HEK293 (cell line): ENCODE results near the gene L3MBTL1.

Experiments
- CTCF ChIA-PET: fragments of 350-600 bp; formaldehyde crosslinking; extraction: SDS; loops from one replicate; lab custom pipeline; 2021; ENCODE audit warnings: antibody characterized with exemption; lab: Yijun Ruan, JAX
- POLR2A ChIA-PET: fragments of 300-600 bp; formaldehyde crosslinking; extraction: SDS; loops from one replicate; lab custom pipeline; 2020; ENCODE audit warnings: antibody characterized with exemption, inconsistent platforms; lab: Yijun Ruan, JAX
- H3K27ac ChIP-seq: fragments of 200-500 bp; sonication (Bioruptor generic); 2 replicates; pipeline ENCODE4 v1.5.1; 2014; ENCODE audit warnings: low read depth, low read length, control low read depth, inconsistent platforms; ENCODE audit errors: extremely low read depth
- H3K36me3 ChIP-seq, 2 experiments: fragments of 200-500 bp in 1 of 2; sonication (Bioruptor generic) in 1 of 2; 1 replicate in 1 of 2; 2 replicates in 1 of 2; pipeline ENCODE4 v1.5.1; 2014 to 2017; ENCODE audit warnings: inconsistent platforms in 2 of 2, low read length in 2 of 2; ENCODE audit not compliant: control insufficient read depth in 2 of 2, insufficient read depth in 1 of 2
- H3K4me1 ChIP-seq: fragments of 200-500 bp; sonication (Bioruptor generic); 2 replicates; pipeline ENCODE4 v1.5.1; 2014; ENCODE audit warnings: mild to moderate bottlenecking, low read length, inconsistent platforms; ENCODE audit not compliant: control insufficient read depth, insufficient read depth
- H3K4me3 ChIP-seq: 2 replicates; pipeline ENCODE4 v1.5.1; 2011; ENCODE audit warnings: low read depth, mild to moderate bottlenecking, control low read depth, low read length, moderate library complexity
- H3K9me3 ChIP-seq: fragments of 200-500 bp; sonication (Bioruptor generic); 2 replicates; pipeline ENCODE4 v1.5.1; 2014; ENCODE audit warnings: low read depth, low read length, inconsistent platforms; ENCODE audit not compliant: control insufficient read depth, insufficient read depth
- GLIS1 ChIP-seq: fragments of 450-650 bp; formaldehyde crosslinking; IDR thresholded peaks from 2 replicates; pipeline ENCODE4 v1.5.1; 2016; ENCODE audit warnings: missing biosample characterization, missing genetic modification characterization
- OSR2 ChIP-seq: fragments of 450-650 bp; formaldehyde crosslinking; IDR thresholded peaks from 2 replicates; pipeline ENCODE4 v1.5.1; 2016; ENCODE audit warnings: missing biosample characterization, missing genetic modification characterization
- YY2 ChIP-seq: fragments of 450-650 bp; formaldehyde crosslinking; IDR thresholded peaks from 2 replicates; pipeline ENCODE4 v1.5.1; 2016; ENCODE audit warnings: missing biosample characterization, missing genetic modification characterization
- ZBTB11 ChIP-seq: fragments of 450-650 bp; formaldehyde crosslinking; conservative IDR thresholded peaks from 2 replicates; pipeline ENCODE4 v1.5.1; 2016; ENCODE audit warnings: low read depth, missing biosample characterization, missing genetic modification characterization
- ZEB2 ChIP-seq: fragments of 450-650 bp; formaldehyde crosslinking; IDR thresholded peaks from 2 replicates; pipeline ENCODE4 v1.5.1; 2016; ENCODE audit warnings: missing biosample characterization, missing genetic modification characterization
- ZFHX2 ChIP-seq: fragments of 450-650 bp; formaldehyde crosslinking; conservative IDR thresholded peaks from 2 replicates; pipeline ENCODE4 v1.5.1; 2016; ENCODE audit warnings: missing biosample characterization, missing genetic modification characterization
- ZFP69B ChIP-seq: fragments of 450-650 bp; formaldehyde crosslinking; IDR thresholded peaks from 2 replicates; pipeline ENCODE4 v1.5.1; 2016; ENCODE audit warnings: missing biosample characterization, missing genetic modification characterization
- ZNF138 ChIP-seq: fragments of 450-650 bp; formaldehyde crosslinking; IDR thresholded peaks from 2 replicates; pipeline ENCODE4 v1.5.1; 2016; ENCODE audit warnings: missing biosample characterization, missing genetic modification characterization, borderline replicate concordance
- ZNF2 ChIP-seq: fragments of 450-650 bp; formaldehyde crosslinking; IDR thresholded peaks from 2 replicates; pipeline ENCODE4 v1.5.1; 2016; ENCODE audit warnings: missing biosample characterization, missing genetic modification characterization
- ZNF211 ChIP-seq: fragments of 450-650 bp; formaldehyde crosslinking; IDR thresholded peaks from 2 replicates; pipeline ENCODE4 v1.5.1; 2016; ENCODE audit warnings: low read depth, missing biosample characterization, missing genetic modification characterization
- ZNF335 ChIP-seq: fragments of 450-650 bp; formaldehyde crosslinking; conservative IDR thresholded peaks from 2 replicates; pipeline ENCODE4 v1.5.1; 2016; ENCODE audit warnings: missing biosample characterization, missing genetic modification characterization
- ZNF341 ChIP-seq: fragments of 450-650 bp; formaldehyde crosslinking; IDR thresholded peaks from 2 replicates; pipeline ENCODE4; 2016; ENCODE audit warnings: low read depth, missing biosample characterization, missing genetic modification characterization
- ZNF366 ChIP-seq: fragments of 450-650 bp; formaldehyde crosslinking; conservative IDR thresholded peaks from 2 replicates; pipeline ENCODE4 v1.5.1; 2016; ENCODE audit warnings: missing biosample characterization, missing genetic modification characterization
- ZNF398 ChIP-seq: fragments of 450-650 bp; formaldehyde crosslinking; IDR thresholded peaks from 2 replicates; pipeline ENCODE4 v1.5.1; 2017; ENCODE audit warnings: missing biosample characterization, missing genetic modification characterization
- ZNF510 ChIP-seq: fragments of 450-650 bp; formaldehyde crosslinking; IDR thresholded peaks from 2 replicates; pipeline ENCODE4 v1.5.1; 2018; ENCODE audit warnings: mild to moderate bottlenecking, missing genetic modification characterization, missing biosample characterization; ENCODE audit not compliant: insufficient replicate concordance
- ZNF521 ChIP-seq: fragments of 450-650 bp; formaldehyde crosslinking; IDR thresholded peaks from 2 replicates; pipeline ENCODE4 v1.5.1; 2017; ENCODE audit warnings: missing biosample characterization, mild to moderate bottlenecking, missing genetic modification characterization
- ZNF558 ChIP-seq: fragments of 450-650 bp; formaldehyde crosslinking; IDR thresholded peaks from 2 replicates; pipeline ENCODE4 v1.5.1; 2016; ENCODE audit warnings: missing biosample characterization, missing genetic modification characterization
- ZNF585B ChIP-seq: fragments of 450-650 bp; formaldehyde crosslinking; IDR thresholded peaks from 2 replicates; pipeline ENCODE4 v1.5.1; 2016; ENCODE audit warnings: missing biosample characterization, missing genetic modification characterization
- ZNF596 ChIP-seq: fragments of 450-650 bp; IDR thresholded peaks from 2 replicates; pipeline ENCODE4 v1.5.0; 2018; ENCODE audit warnings: missing biosample characterization, mild to moderate bottlenecking, missing genetic modification characterization, moderate library complexity
- ZNF600 ChIP-seq: fragments of 450-650 bp; formaldehyde crosslinking; IDR thresholded peaks from 2 replicates; pipeline ENCODE4 v1.5.1; 2016; ENCODE audit warnings: missing biosample characterization, missing genetic modification characterization
- ZNF621 ChIP-seq: fragments of 450-650 bp; formaldehyde crosslinking; IDR thresholded peaks from 2 replicates; pipeline ENCODE4 v1.5.1; 2017; ENCODE audit warnings: missing biosample characterization, missing genetic modification characterization
- ZNF629 ChIP-seq: fragments of 450-650 bp; formaldehyde crosslinking; IDR thresholded peaks from 2 replicates; pipeline ENCODE4 v1.5.1; 2017; ENCODE audit warnings: missing biosample characterization, missing genetic modification characterization
- ZNF707 ChIP-seq: fragments of 450-650 bp; formaldehyde crosslinking; IDR thresholded peaks from 2 replicates; pipeline ENCODE4 v1.5.1; 2016; ENCODE audit warnings: missing biosample characterization, missing genetic modification characterization
- ZNF768 ChIP-seq: fragments of 450-650 bp; formaldehyde crosslinking; IDR thresholded peaks from 2 replicates; pipeline ENCODE4 v1.5.1; 2018; ENCODE audit warnings: missing biosample characterization, mild to moderate bottlenecking, missing genetic modification characterization
- ZNF792 ChIP-seq: fragments of 450-650 bp; formaldehyde crosslinking; IDR thresholded peaks from 2 replicates; pipeline ENCODE4 v1.5.1; 2016; ENCODE audit warnings: missing biosample characterization, missing genetic modification characterization
- ZSCAN18 ChIP-seq: fragments of 450-650 bp; formaldehyde crosslinking; IDR thresholded peaks from 2 replicates; pipeline ENCODE4 v1.5.1; 2016; ENCODE audit warnings: missing biosample characterization, missing genetic modification characterization
- ZSCAN30 ChIP-seq: fragments of 450-650 bp; IDR thresholded peaks from 2 replicates; pipeline ENCODE4 v1.5.1; 2018; ENCODE audit warnings: missing biosample characterization, mild to moderate bottlenecking, missing genetic modification characterization, moderate library complexity

The L3MBTL1 gene

GRCh38 chr20:43513372-43513930 is 6.0 kb downstream of the L3MBTL1 start:
- CTCF ChIA-PET = interaction anchor here (0.6 to 1.0 kb wide), 3 partner anchors 19 to 956 kb away, joined by 3 to 4 read pairs (median 3); no protein-coding TSS in a partner anchor
- no peak overlapping the region for H3K27ac ChIP-seq

GRCh38 chr20:43513931-43514647 is 6.6 kb downstream of the L3MBTL1 start:
- Histone ChIP-seq H3K9me3 (no peaks in the 10 kb centered on the region), H3K27ac (peak overlapping the region; percentile 60; the same call in 1 of the 2 replicates), H3K36me3 (peaks cover 3 to 25% of the 10 kb centered on the region in 2 experiments; a peak in 2 of 3 replicates), H3K4me1 (peaks cover 6% of the 10 kb centered on the region; the same call in 1 of the 2 replicates), H3K4me3 (peak overlapping the region; percentile 74)
- ChIA-PET CTCF (interaction anchor here (0.6 to 1.8 kb wide), 6 partner anchors 8 to 955 kb away, joined by 3 to 13 read pairs (median 3); no protein-coding TSS in a partner anchor), POLR2A (interaction anchor here (0.8 to 2.5 kb wide), 10 partner anchors 9 to 97 kb away, joined by 3 to 36 read pairs (median 8); partner anchors contain the start of genes IFT52 and SRSF6)
- no peak for TF ChIP-seq ZNF138 (tag by site-specific recombination)
- no peak for TF ChIP-seq ZNF211
- peak; percentile 83 for TF ChIP-seq ZNF335
- 0 out of 2 replicates have a peak, but pooled peaks have one; percentile 25 for TF ChIP-seq ZEB2 (tag by site-specific recombination)
- TF ChIP-seq ZFHX2 (tag by site-specific recombination) = peak; percentile 64
- TF ChIP-seq ZBTB11 = peak; percentile 89
- 0 out of 2 replicates have a peak, but pooled peaks have one; percentile 20 for TF ChIP-seq ZNF2 (tag by site-specific recombination)
- TF ChIP-seq ZNF707 = no peak
- TF ChIP-seq ZSCAN18 = no peak
- TF ChIP-seq ZNF629 (tag by site-specific recombination) = no peak
- TF ChIP-seq YY2 (tag by site-specific recombination) = peak; percentile 60; the same call in 1 of the 2 replicates
- TF ChIP-seq ZNF558 (tag by site-specific recombination) = no peak
- TF ChIP-seq ZNF341 (tag by site-specific recombination) = peak; percentile 72
- no peak for TF ChIP-seq ZFP69B (tag by site-specific recombination)
- TF ChIP-seq ZNF366 (tag by site-specific recombination) = no peak
- TF ChIP-seq GLIS1 (tag by site-specific recombination) = peak; percentile 56; the same call in 1 of the 2 replicates
- TF ChIP-seq ZNF510 (tag by site-specific recombination) = no peak
- no peak for TF ChIP-seq OSR2
- no peak for TF ChIP-seq ZSCAN30
- TF ChIP-seq ZNF621 (tag by site-specific recombination) = no peak
- TF ChIP-seq ZNF585B (tag by site-specific recombination) = no peak
- 0 out of 2 replicates have a peak, but pooled peaks have one; percentile 7 for TF ChIP-seq ZNF398 (tag by site-specific recombination)

More at GRCh38 chr20:43513372-43513930, 6.0 kb downstream of the L3MBTL1 start:
- H3K9me3 ChIP-seq = no peaks in the 10 kb centered on the region
- H3K4me1 ChIP-seq = peaks cover 6% of the 10 kb centered on the region; the same call in 1 of the 2 replicates
- H3K4me3 ChIP-seq = peak overlapping the region; percentile 54
- peaks cover 0 to 23% of the 10 kb centered on the region in 2 experiments; a peak in 2 of 3 replicates for H3K36me3 ChIP-seq
- TF ChIP-seq ZNF600 = 0 out of 2 replicates have a peak, but pooled peaks have one; percentile 56
- TF ChIP-seq ZNF768 = no peak
- no peak for TF ChIP-seq ZNF792 (tag by site-specific recombination)
- no peak for TF ChIP-seq ZNF521 (tag by site-specific recombination)
- no peak for TF ChIP-seq ZNF596 (tag by site-specific recombination)
- POLR2A ChIA-PET = interaction anchor here (0.8 to 2.5 kb wide), 8 partner anchors 9 to 98 kb away, joined by 3 to 36 read pairs (median 9); partner anchors contain the start of genes IFT52 and SRSF6
